A673 (cell line): ENCODE results near the gene CNTN5. TPM values are rescaled to one million over a fixed set of nuclear protein-coding genes. Genes with fewer than 3 reads are reported as not detected.

Source experiments
- BruUV-seq: library from RNA; stranded (reverse); fragments of 400-500 nt; replicated peaks from 2 replicates; lab custom pipeline; 2021; lab: Mats Ljungman, UMichigan
- CTCF ChIA-PET: fragments of 300-600 bp; sonication (Branson Sonifier 250); formaldehyde crosslinking; loops from one replicate; lab custom pipeline; 2022; ENCODE audit warnings: antibody characterized with exemption; lab: Charles Lee
- POLR2A ChIA-PET: fragments of 300-600 bp; sonication (Branson Sonifier 250); formaldehyde crosslinking; loops from one replicate; lab custom pipeline; 2022; ENCODE audit warnings: antibody characterized with exemption; ENCODE audit not compliant: low non-redundant PET; lab: Charles Lee
- DNase-seq: peaks from one replicate; pipeline ENCODE4 v3.0.0-alpha.2; 2015; ENCODE audit warnings: low spot score
- H3K27ac ChIP-seq: fragments of 200-600 bp; sonication (generic); 2 replicates; pipeline ENCODE4 v1.5.1; 2016; ENCODE audit warnings: mixed run types, low read depth, mild to moderate bottlenecking, mixed read lengths, antibody characterized with exemption, low read length; ENCODE audit not compliant: poor library complexity, severe bottlenecking
- H3K27me3 ChIP-seq: fragments of 200-600 bp; sonication (generic); replicated peaks from 2 replicates; pipeline ENCODE4 v1.6.1; 2017; ENCODE audit warnings: mixed run types, low read depth, mild to moderate bottlenecking, mixed read lengths, antibody characterized with exemption, low read length; ENCODE audit not compliant: insufficient read depth, poor library complexity
- H3K36me3 ChIP-seq: fragments of 200-600 bp; sonication (generic); 2 replicates; pipeline ENCODE4 v1.6.1; 2016; ENCODE audit warnings: mixed run types, mild to moderate bottlenecking, mixed read lengths, antibody characterized with exemption, low read length; ENCODE audit not compliant: insufficient read depth, poor library complexity, severe bottlenecking
- H3K4me1 ChIP-seq: fragments of 200-600 bp; sonication (generic); 2 replicates; pipeline ENCODE4 v1.6.1; 2017; ENCODE audit warnings: mixed run types, mild to moderate bottlenecking, mixed read lengths, antibody characterized with exemption, low read length; ENCODE audit not compliant: insufficient read depth, poor library complexity, severe bottlenecking
- H3K4me3 ChIP-seq: fragments of 200-600 bp; sonication (generic); 2 replicates; pipeline ENCODE4 v1.5.1; 2016; ENCODE audit warnings: low read depth, mixed run types, mild to moderate bottlenecking, mixed read lengths, low read length; ENCODE audit not compliant: poor library complexity, severe bottlenecking
- H3K9me3 ChIP-seq: fragments of 200-600 bp; sonication (generic); 2 replicates; pipeline ENCODE4 v1.6.1; 2016; ENCODE audit warnings: mixed run types, low read depth, mild to moderate bottlenecking, mixed read lengths, antibody characterized with exemption, low read length; ENCODE audit not compliant: poor library complexity, severe bottlenecking
- EZH2 ChIP-seq: fragments of 200-600 bp; sonication (generic); IDR thresholded peaks from 2 replicates; pipeline ENCODE4 v1.6.1; 2017; ENCODE audit warnings: borderline replicate concordance, low read depth, mild to moderate bottlenecking, mixed read lengths, antibody characterized with exemption, low read length; ENCODE audit not compliant: poor library complexity, severe bottlenecking
- intact Hi-C: fragments of 100-400 bp; cut with micrococcal nuclease; formaldehyde crosslinking; loops from one replicate; pipeline ENCODE4 v1.10.0; 2022; ENCODE audit not compliant: unreplicated experiment
- total RNA-seq: library from RNA; stranded (reverse); gene quantifications from 2 replicates; pipeline ENCODE4 v1.2.3, GENCODE V29; 2021
- TF ChIP-seq, protein P1 (sequence below): fragments of 300-800, 200-600 bp; sonication (generic); conservative IDR thresholded peaks from 2 replicates; pipeline ENCODE4 v1.5.1; 2017; ENCODE audit warnings: low read depth, mild to moderate bottlenecking, antibody characterized with exemption, low read length, moderate library complexity, mixed read lengths

Gene CNTN5
- total RNA-seq, 1 experiment from 2014 or later, result 0.80 TPM

DNA sequence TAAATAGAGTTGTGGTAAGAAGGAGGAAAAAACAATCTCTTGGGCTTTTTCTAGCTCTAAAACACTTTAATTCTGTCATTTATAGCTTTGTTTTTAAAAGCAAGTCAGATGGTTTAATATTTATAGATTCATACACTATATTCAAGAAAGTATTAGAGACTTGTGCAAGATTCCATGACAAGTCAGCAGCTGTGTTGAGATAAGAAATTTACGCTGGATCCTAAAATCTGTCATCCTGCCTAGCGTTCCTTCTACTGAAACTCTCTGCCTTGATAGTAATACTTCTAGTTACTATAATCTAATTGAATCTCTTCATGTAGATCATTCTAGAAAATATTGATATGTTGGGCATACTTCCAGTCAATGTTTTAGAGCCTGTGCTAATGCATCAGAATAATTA lies 721.8 kb downstream of the CNTN5 start:
- DNase-seq, result no peak
- TF ChIP-seq, protein P1, sequence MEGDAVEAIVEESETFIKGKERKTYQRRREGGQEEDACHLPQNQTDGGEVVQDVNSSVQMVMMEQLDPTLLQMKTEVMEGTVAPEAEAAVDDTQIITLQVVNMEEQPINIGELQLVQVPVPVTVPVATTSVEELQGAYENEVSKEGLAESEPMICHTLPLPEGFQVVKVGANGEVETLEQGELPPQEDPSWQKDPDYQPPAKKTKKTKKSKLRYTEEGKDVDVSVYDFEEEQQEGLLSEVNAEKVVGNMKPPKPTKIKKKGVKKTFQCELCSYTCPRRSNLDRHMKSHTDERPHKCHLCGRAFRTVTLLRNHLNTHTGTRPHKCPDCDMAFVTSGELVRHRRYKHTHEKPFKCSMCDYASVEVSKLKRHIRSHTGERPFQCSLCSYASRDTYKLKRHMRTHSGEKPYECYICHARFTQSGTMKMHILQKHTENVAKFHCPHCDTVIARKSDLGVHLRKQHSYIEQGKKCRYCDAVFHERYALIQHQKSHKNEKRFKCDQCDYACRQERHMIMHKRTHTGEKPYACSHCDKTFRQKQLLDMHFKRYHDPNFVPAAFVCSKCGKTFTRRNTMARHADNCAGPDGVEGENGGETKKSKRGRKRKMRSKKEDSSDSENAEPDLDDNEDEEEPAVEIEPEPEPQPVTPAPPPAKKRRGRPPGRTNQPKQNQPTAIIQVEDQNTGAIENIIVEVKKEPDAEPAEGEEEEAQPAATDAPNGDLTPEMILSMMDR, result no peak
- TF ChIP-seq EZH2, result no peak
- no TSS peak for BruUV-seq
- intact Hi-C loops, result loop anchor here (10.0 kb wide), 1 partner anchor 1192 kb away; no protein-coding TSS in a partner anchor
- Histone ChIP-seq H3K4me1 (peaks cover 2% of the 10 kb centered on the region), H3K27ac (no peak overlapping the region), H3K9me3 (no peaks in the 10 kb centered on the region), H3K4me3 (no peak overlapping the region), H3K27me3 (no peaks in the 10 kb centered on the region), H3K36me3 (no peaks in the 10 kb centered on the region)
- POLR2A ChIA-PET, result no interaction called here
- CTCF ChIA-PET, result no interaction called here

DNA sequence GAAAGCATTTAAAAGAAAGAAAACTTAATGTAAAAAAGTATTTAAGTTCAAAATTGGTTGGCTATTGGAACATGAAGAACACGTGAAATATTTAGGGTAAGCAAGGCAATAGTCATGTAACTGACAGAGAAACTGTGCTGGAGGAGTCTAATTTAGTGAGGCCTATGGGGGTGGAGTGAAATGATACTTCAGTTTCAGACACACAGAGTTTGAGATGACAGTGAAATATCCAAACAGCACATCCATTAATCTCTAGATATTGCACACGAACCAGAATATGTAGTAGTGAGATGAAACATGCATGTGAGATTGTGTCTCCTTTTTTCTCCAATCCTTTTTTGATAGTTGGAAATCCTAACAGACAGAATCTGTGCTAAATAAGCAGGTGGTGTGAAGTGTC lies 739.0 kb downstream of the CNTN5 start:
- Histone ChIP-seq H3K4me1 (no peaks in the 10 kb centered on the region), H3K4me3 (no peak overlapping the region), H3K27me3 (no peaks in the 10 kb centered on the region), H3K36me3 (no peaks in the 10 kb centered on the region), H3K27ac (no peak overlapping the region), H3K9me3 (no peaks in the 10 kb centered on the region)
- POLR2A ChIA-PET, result no interaction called here
- CTCF ChIA-PET, result no interaction called here
- DNase-seq, result no peak
- no TSS peak for BruUV-seq
- intact Hi-C loops, result no loop called here
- TF ChIP-seq, protein P1, result no peak
- TF ChIP-seq EZH2, result no peak

DNA sequence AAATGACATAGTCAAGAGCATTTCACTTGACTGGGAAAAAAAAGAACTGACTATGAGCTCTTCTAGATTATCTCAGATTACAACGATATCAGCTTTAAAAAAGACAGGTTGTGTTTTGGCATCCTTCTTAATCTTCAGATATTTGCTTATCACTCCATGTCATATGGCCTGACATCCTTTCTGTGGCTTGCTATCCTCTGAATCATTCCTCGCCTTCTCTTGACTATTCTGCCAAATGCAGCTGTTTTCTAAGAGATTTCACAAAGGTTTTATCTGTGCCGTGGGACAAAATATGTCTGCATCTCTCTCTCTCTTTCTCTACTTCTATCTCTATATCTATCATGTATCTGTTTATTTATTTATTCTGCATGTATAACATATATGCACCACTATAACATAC lies 746.1 kb downstream of the CNTN5 start:
- DNase-seq, result no peak
- Histone ChIP-seq H3K27ac (no peak overlapping the region), H3K4me3 (no peak overlapping the region), H3K36me3 (no peaks in the 10 kb centered on the region), H3K9me3 (no peaks in the 10 kb centered on the region), H3K27me3 (no peaks in the 10 kb centered on the region), H3K4me1 (no peaks in the 10 kb centered on the region)
- ChIA-PET CTCF (no interaction called here), POLR2A (no interaction called here)
- no peak for TF ChIP-seq EZH2
- TF ChIP-seq, protein P1, result no peak
- intact Hi-C loops, result no loop called here
- no TSS peak for BruUV-seq
